ENCODE measurements around the gene PPP1R26. TPM values are rescaled to one million over a fixed set of nuclear protein-coding genes. Genes with fewer than 3 reads are reported as not detected.

PPP1R26 gene
- total and polyA plus RNA-seq, 9 of the 15 experiments (the other 6 are each of a cell fraction or from before 2014, with no cell fraction given) = 0.77 to 26.8 (median 9.3) TPM

GRCh38 chr9:135522137-135522877, 42.7 kb downstream of the PPP1R26 start:
- ATAC-seq = no peak
- Histone ChIP-seq H3K79me2 (ENCODE audit: control insufficient read depth, insufficient read depth, low read length) (no peaks in the 10 kb centered on the region), H3K9ac (ENCODE audit: insufficient read depth in 1 of 2, low read depth in 2 of 2, low read length in 2 of 2) (no peak overlapping the region), H3K36me3 (ENCODE audit: control insufficient read depth, insufficient read depth, low read length) (no peaks in the 10 kb centered on the region), H3K27me3 (ENCODE audit: control insufficient read depth in 2 of 2, insufficient read depth in 2 of 2, low read length in 2 of 2) (0 out of 5 replicates have a peak, but pooled peaks cover 0 to 2% of the 10 kb centered on the region in 2 experiments), H3K4me2 (ENCODE audit: insufficient read depth, low read length) (no peak overlapping the region), H3K9me1 (ENCODE audit: control insufficient read depth, insufficient read depth, low read length) (no peaks in the 10 kb centered on the region), H4K20me1 (replicated peaks; ENCODE audit: control insufficient read depth, insufficient read depth, low read length) (no peaks in the 10 kb centered on the region), H3K4me3 (no peak overlapping the region), H3K9me3 (replicated peaks; ENCODE audit: control insufficient read depth, insufficient read depth, low read depth, low read length) (no peaks in the 10 kb centered on the region), H2AFZ (ENCODE audit: low read depth, low read length) (no peak overlapping the region), H3K27ac (ENCODE audit: extremely low read depth, low read depth, low read length) (no peak overlapping the region), H3K4me1 (replicated peaks in 1 of 2; ENCODE audit: control insufficient read depth in 2 of 2, insufficient read depth in 2 of 2, low read length in 2 of 2) (peaks cover 9 to 40% of the 10 kb centered on the region in 2 experiments; a peak in 3 of 5 replicates)
- ChIA-PET CTCF (ENCODE audit: low intra/inter-chr PET ratio) (no interaction called here), POLR2A (no interaction called here)
- no TSS peak for BruUV-seq (replicated peaks)
- DNase-seq (ENCODE audit: extremely low read depth in 1 of 4, low spot score in 3 of 4) = no peak
- intact Hi-C loops (cut with micrococcal nuclease) = no loop called here
- TF ChIP-seq ZFPM2 (CRISPR knock-in tag; IDR thresholded peaks at IDR 0.05) = no peak
- TF ChIP-seq XRCC4 (IDR thresholded peaks at IDR 0.05; ENCODE audit: extremely low read depth, insufficient read depth, insufficient read length) = no peak
- TF ChIP-seq CBFA2T2 (conservative IDR thresholded peaks at IDR 0.05) = no peak
- no peak for TF ChIP-seq LEF1 (IDR thresholded peaks at IDR 0.05)
- no peak for TF ChIP-seq OTX1 (CRISPR knock-in tag; IDR thresholded peaks at IDR 0.05)
- TF ChIP-seq HSF4 (CRISPR knock-in tag; IDR thresholded peaks at IDR 0.05; ENCODE audit: borderline replicate concordance) = no peak
- TF ChIP-seq USF2 (CRISPR knock-in tag; IDR thresholded peaks at IDR 0.05) = no peak
- no peak for TF ChIP-seq ZNF146 (CRISPR knock-in tag; IDR thresholded peaks at IDR 0.05; ENCODE audit: unreplicated experiment)
- TF ChIP-seq MAZ (CRISPR knock-in tag; conservative IDR thresholded peaks at IDR 0.05 in 1 of 2, IDR thresholded peaks at IDR 0.05 in 1 of 2) = no peak
- TF ChIP-seq ATF4 (CRISPR knock-in tag; IDR thresholded peaks at IDR 0.05) = no peak
- no peak for TF ChIP-seq MYNN (IDR thresholded peaks at IDR 0.05)
- no peak for TF ChIP-seq MYNN (CRISPR knock-in tag; IDR thresholded peaks at IDR 0.05)
- no peak for TF ChIP-seq SIX5 (IDR thresholded peaks at IDR 0.05; ENCODE audit: borderline replicate concordance in 1 of 2, insufficient read depth in 1 of 2, low read depth in 1 of 2, low read length in 2 of 2)
- TF ChIP-seq ZC3H11A (IDR thresholded peaks at IDR 0.05; ENCODE audit: low read depth, low read length) = no peak
- no peak for TF ChIP-seq PTBP1 (IDR thresholded peaks at IDR 0.05; ENCODE audit: low read depth, low read length)
- no peak for TF ChIP-seq LARP7 (IDR thresholded peaks at IDR 0.05)
- TF ChIP-seq ZNF175 (CRISPR knock-in tag; IDR thresholded peaks at IDR 0.05; ENCODE audit: low read depth) = no peak
- TF ChIP-seq MLX (CRISPR knock-in tag; conservative IDR thresholded peaks at IDR 0.05) = no peak
- TF ChIP-seq ZNF785 (CRISPR knock-in tag; IDR thresholded peaks at IDR 0.05) = no peak
- TF ChIP-seq SLC30A9 (CRISPR knock-in tag; IDR thresholded peaks at IDR 0.05) = no peak
- TF ChIP-seq SUPT5H (IDR thresholded peaks at IDR 0.05) = no peak
- 46% methylated on average over 13 of the region's 16 CpGs for WGBS (ENCODE audit: insufficient coverage, low coverage, missing lambda C conversion rate)
- FAIRE-seq = no peak
- in situ Hi-C loops (cut with MboI) = no loop called here

Data from K562 (cell line).